ENCODE measurements around the gene CUBN. TPM values are rescaled to one million over a fixed set of nuclear protein-coding genes. Genes with fewer than 3 reads are reported as not detected.

Gene CUBN
- polyA plus RNA-seq, 4 donors, result 0.18 to 161 TPM; not detected in 2

- 84 to 93% (median 88%) methylated on average over 4 of the region's 4 CpGs for WGBS, 3 donors
- no peak for FAIRE-seq
- no peak overlapping the region for H3K27ac ChIP-seq (ENCODE audit: low read depth in 1 of 3, low read length in 2 of 3)
Measured at GRCh38 chr10:16789765-16790164, 339.8 kb downstream of the CUBN start.

GRCh38 chr10:16789261-16789660, 340.4 kb downstream of the CUBN start:
- H3K36me3 ChIP-seq (ENCODE audit: control insufficient read depth in 3 of 3, insufficient read depth in 2 of 3, low read depth in 1 of 3, low read length in 3 of 3), result peaks cover 0 to 7% (median 0%) of the 10 kb centered on the region in 3 donors
- no peaks in the 10 kb centered on the region for H3K4me1 ChIP-seq (ENCODE audit: control insufficient read depth in 3 of 3, insufficient read depth in 2 of 3, low read depth in 1 of 3, low read length in 2 of 3)
- no peak overlapping the region for H3K4me3 ChIP-seq (ENCODE audit: low read depth in 1 of 3, low read length in 3 of 3)
- 70 to 85% (median 78%) methylated on average over 7 of the region's 7 CpGs for WGBS, 3 donors
- DNase-seq (no peak), FAIRE-seq (no peak)
- H3K27ac ChIP-seq (ENCODE audit: low read depth in 1 of 3, low read length in 2 of 3), result no peak overlapping the region
- no peaks in the 10 kb centered on the region for H3K27me3 ChIP-seq (ENCODE audit: control insufficient read depth in 3 of 3, insufficient read depth in 3 of 3, low read length in 3 of 3)
- peaks cover 0 to 4% of the 10 kb centered on the region in 2 donors for H3K9me3 ChIP-seq (ENCODE audit: control insufficient read depth in 2 of 2, insufficient read depth in 1 of 2, low read depth in 1 of 2, low read length in 1 of 2)

More at GRCh38 chr10:16789765-16790164, 339.8 kb downstream of the CUBN start:
- peaks cover 0 to 4% of the 10 kb centered on the region in 2 donors for H3K9me3 ChIP-seq (ENCODE audit: control insufficient read depth in 2 of 2, insufficient read depth in 1 of 2, low read depth in 1 of 2, low read length in 1 of 2)
- no peak for DNase-seq
- no peaks in the 10 kb centered on the region for H3K4me1 ChIP-seq (ENCODE audit: control insufficient read depth in 3 of 3, insufficient read depth in 2 of 3, low read depth in 1 of 3, low read length in 2 of 3)
- peaks cover 0 to 7% (median 0%) of the 10 kb centered on the region in 3 donors for H3K36me3 ChIP-seq (ENCODE audit: control insufficient read depth in 3 of 3, insufficient read depth in 2 of 3, low read depth in 1 of 3, low read length in 3 of 3)
- H3K4me3 ChIP-seq (ENCODE audit: low read depth in 1 of 3, low read length in 3 of 3), result no peak overlapping the region
- H3K27me3 ChIP-seq (ENCODE audit: control insufficient read depth in 3 of 3, insufficient read depth in 3 of 3, low read length in 3 of 3), result no peaks in the 10 kb centered on the region

- no peaks in the 10 kb centered on the region for H3K4me1 ChIP-seq (ENCODE audit: control insufficient read depth in 3 of 3, insufficient read depth in 2 of 3, low read depth in 1 of 3, low read length in 2 of 3)
- no peaks in the 10 kb centered on the region for H3K27me3 ChIP-seq (ENCODE audit: control insufficient read depth in 3 of 3, insufficient read depth in 3 of 3, low read length in 3 of 3)
- H3K36me3 ChIP-seq (ENCODE audit: control insufficient read depth in 3 of 3, insufficient read depth in 2 of 3, low read depth in 1 of 3, low read length in 3 of 3), result peaks cover 0 to 7% (median 0%) of the 10 kb centered on the region in 3 donors
- no peak overlapping the region for H3K27ac ChIP-seq (ENCODE audit: low read depth in 1 of 3, low read length in 2 of 3)
- H3K4me3 ChIP-seq (ENCODE audit: low read depth in 1 of 3, low read length in 3 of 3), result no peak overlapping the region
- FAIRE-seq, result no peak
- no peak for DNase-seq
- WGBS, 3 donors, result 71 to 82% (median 82%) methylated on average over 3 of the region's 3 CpGs
- peaks cover 0 to 4% of the 10 kb centered on the region in 2 donors for H3K9me3 ChIP-seq (ENCODE audit: control insufficient read depth in 2 of 2, insufficient read depth in 1 of 2, low read depth in 1 of 2, low read length in 1 of 2)
Measured at GRCh38 chr10:16788778-16789177, 340.8 kb downstream of the CUBN start.

- Histone ChIP-seq H3K4me3 (ENCODE audit: low read depth in 1 of 3, low read length in 3 of 3) (no peak overlapping the region), H3K27me3 (ENCODE audit: control insufficient read depth in 3 of 3, insufficient read depth in 3 of 3, low read length in 3 of 3) (no peaks in the 10 kb centered on the region), H3K9me3 (ENCODE audit: control insufficient read depth in 2 of 2, insufficient read depth in 1 of 2, low read depth in 1 of 2, low read length in 1 of 2) (peaks cover 0 to 4% of the 10 kb centered on the region in 2 donors), H3K4me1 (ENCODE audit: control insufficient read depth in 3 of 3, insufficient read depth in 2 of 3, low read depth in 1 of 3, low read length in 2 of 3) (no peaks in the 10 kb centered on the region), H3K27ac (ENCODE audit: low read depth in 1 of 3, low read length in 2 of 3) (no peak overlapping the region), H3K36me3 (ENCODE audit: control insufficient read depth in 3 of 3, insufficient read depth in 2 of 3, low read depth in 1 of 3, low read length in 3 of 3) (peaks cover 0 to 7% (median 0%) of the 10 kb centered on the region in 3 donors)
- WGBS, 3 donors, result 80 to 90% (median 87%) methylated on average over 6 of the region's 6 CpGs
- FAIRE-seq (no peak), DNase-seq (no peak)
Measured at GRCh38 chr10:16788125-16788524, 341.5 kb downstream of the CUBN start.

- 82 to 93% (median 86%) methylated on average over 12 of the region's 12 CpGs for WGBS, 3 donors
- DNase-seq, result no peak
Measured at GRCh38 chr10:16787361-16787791, 342.2 kb downstream of the CUBN start.

GRCh38 chr10:16780338-16780880, 349.2 kb downstream of the CUBN start:
- FAIRE-seq (no peak), DNase-seq (no peak)
- Histone ChIP-seq H3K4me3 (ENCODE audit: low read depth in 1 of 3, low read length in 3 of 3) (no peak overlapping the region), H3K36me3 (ENCODE audit: control insufficient read depth in 3 of 3, insufficient read depth in 2 of 3, low read depth in 1 of 3, low read length in 3 of 3) (peaks cover 0 to 5% (median 0%) of the 10 kb centered on the region in 3 donors), H3K27me3 (ENCODE audit: control insufficient read depth in 3 of 3, insufficient read depth in 3 of 3, low read length in 3 of 3) (no peaks in the 10 kb centered on the region), H3K9me3 (ENCODE audit: control insufficient read depth in 2 of 2, insufficient read depth in 1 of 2, low read depth in 1 of 2, low read length in 1 of 2) (no peaks in the 10 kb centered on the region), H3K4me1 (ENCODE audit: control insufficient read depth in 3 of 3, insufficient read depth in 2 of 3, low read depth in 1 of 3, low read length in 2 of 3) (no peaks in the 10 kb centered on the region), H3K27ac (ENCODE audit: low read depth in 1 of 3, low read length in 2 of 3) (no peak overlapping the region)
- 71 to 79% (median 74%) methylated on average over 7 of the region's 7 CpGs for WGBS, 3 donors

More at GRCh38 chr10:16787361-16787791, 342.2 kb downstream of the CUBN start:
- Histone ChIP-seq H3K36me3 (ENCODE audit: control insufficient read depth in 3 of 3, insufficient read depth in 2 of 3, low read depth in 1 of 3, low read length in 3 of 3) (peaks cover 0 to 7% (median 0%) of the 10 kb centered on the region in 3 donors), H3K27ac (ENCODE audit: low read depth in 1 of 3, low read length in 2 of 3) (no peak overlapping the region), H3K9me3 (ENCODE audit: control insufficient read depth in 2 of 2, insufficient read depth in 1 of 2, low read depth in 1 of 2, low read length in 1 of 2) (peaks cover 0 to 4% of the 10 kb centered on the region in 2 donors), H3K4me3 (ENCODE audit: low read depth in 1 of 3, low read length in 3 of 3) (no peak overlapping the region), H3K4me1 (ENCODE audit: control insufficient read depth in 3 of 3, insufficient read depth in 2 of 3, low read depth in 1 of 3, low read length in 2 of 3) (no peaks in the 10 kb centered on the region), H3K27me3 (ENCODE audit: control insufficient read depth in 3 of 3, insufficient read depth in 3 of 3, low read length in 3 of 3) (no peaks in the 10 kb centered on the region)
- no peak for FAIRE-seq

- Histone ChIP-seq H3K4me3 (ENCODE audit: low read depth in 1 of 3, low read length in 3 of 3) (no peak overlapping the region), H3K4me1 (ENCODE audit: control insufficient read depth in 3 of 3, insufficient read depth in 2 of 3, low read depth in 1 of 3, low read length in 2 of 3) (no peaks in the 10 kb centered on the region), H3K36me3 (ENCODE audit: control insufficient read depth in 3 of 3, insufficient read depth in 2 of 3, low read depth in 1 of 3, low read length in 3 of 3) (peaks cover 0 to 5% (median 0%) of the 10 kb centered on the region in 3 donors), H3K27ac (ENCODE audit: low read depth in 1 of 3, low read length in 2 of 3) (no peak overlapping the region), H3K27me3 (ENCODE audit: control insufficient read depth in 3 of 3, insufficient read depth in 3 of 3, low read length in 3 of 3) (no peaks in the 10 kb centered on the region), H3K9me3 (ENCODE audit: control insufficient read depth in 2 of 2, insufficient read depth in 1 of 2, low read depth in 1 of 2, low read length in 1 of 2) (no peaks in the 10 kb centered on the region)
- FAIRE-seq (no peak), DNase-seq (no peak)
- 53 to 81% (median 61%) methylated on average over 6 of the region's 6 CpGs for WGBS, 3 donors
Measured at GRCh38 chr10:16779384-16779915, 350.2 kb downstream of the CUBN start.

GRCh38 chr10:16777473-16778370, 351.9 kb downstream of the CUBN start:
- H3K27me3 ChIP-seq (ENCODE audit: control insufficient read depth in 3 of 3, insufficient read depth in 3 of 3, low read length in 3 of 3), result no peaks in the 10 kb centered on the region
- no peaks in the 10 kb centered on the region for H3K4me1 ChIP-seq (ENCODE audit: control insufficient read depth in 3 of 3, insufficient read depth in 2 of 3, low read depth in 1 of 3, low read length in 2 of 3)
- WGBS, 3 donors, result 37 to 57% (median 48%) methylated on average over 7 of the region's 7 CpGs
- H3K27ac ChIP-seq (ENCODE audit: low read depth in 1 of 3, low read length in 2 of 3), result no peak overlapping the region
- peaks cover 0 to 5% (median 0%) of the 10 kb centered on the region in 3 donors for H3K36me3 ChIP-seq (ENCODE audit: control insufficient read depth in 3 of 3, insufficient read depth in 2 of 3, low read depth in 1 of 3, low read length in 3 of 3)
- no peak overlapping the region for H3K4me3 ChIP-seq (ENCODE audit: low read depth in 1 of 3, low read length in 3 of 3)
- FAIRE-seq (no peak), DNase-seq (peak; percentile 50 to 70)
- H3K9me3 ChIP-seq (ENCODE audit: control insufficient read depth in 2 of 2, insufficient read depth in 1 of 2, low read depth in 1 of 2, low read length in 1 of 2), result no peaks in the 10 kb centered on the region
